Liver (tissue), 3 donors: ENCODE measurements around the gene HP.

ENCODE experiments used
- FOXA1 ChIP-seq: IDR thresholded peaks from 2 replicates; pipeline ENCODE4 v1.6.1; 2016; ENCODE audit warnings: antibody characterized with exemption
- HNF4A ChIP-seq, 2 donors: conservative IDR thresholded peaks; 2 replicates each; pipeline ENCODE4 v1.6.1; 2016; ENCODE audit warnings: antibody characterized with exemption in 2 of 2, mild to moderate bottlenecking in 2 of 2
- JUND ChIP-seq, 2 donors: IDR thresholded peaks; 2 replicates each; pipeline ENCODE4 v1.6.1; 2016; ENCODE audit warnings: antibody characterized with exemption in 2 of 2
- NR2F2 ChIP-seq: IDR thresholded peaks from 2 replicates; pipeline ENCODE4 v1.6.1; 2016; ENCODE audit warnings: antibody characterized with exemption
- SP1 ChIP-seq: IDR thresholded peaks from 2 replicates; pipeline ENCODE4 v1.6.1; 2018; ENCODE audit warnings: antibody characterized with exemption, mild to moderate bottlenecking
- TAF1 ChIP-seq: conservative IDR thresholded peaks from 2 replicates; pipeline ENCODE4 v1.6.1; 2016; ENCODE audit warnings: antibody characterized with exemption, mild to moderate bottlenecking
- YY1 ChIP-seq: IDR thresholded peaks from 2 replicates; pipeline ENCODE4 v1.6.1; 2016; ENCODE audit warnings: antibody characterized with exemption, mild to moderate bottlenecking
- TF ChIP-seq, protein P1 (sequence below): fragments of 150-350 bp; IDR thresholded peaks from 2 replicates; pipeline ENCODE4 v1.5.1; 2017; ENCODE audit warnings: improper control_type of control experiment, low read depth, low read length; ENCODE audit not compliant: missing input control
- TF ChIP-seq, protein P2 (sequence below): IDR thresholded peaks from 2 replicates; pipeline ENCODE4 v1.6.1; 2016; ENCODE audit warnings: antibody characterized with exemption
- TF ChIP-seq, protein P3 (sequence below): IDR thresholded peaks from 2 replicates; pipeline ENCODE4 v1.6.1; 2016; ENCODE audit warnings: antibody characterized with exemption, mild to moderate bottlenecking
- TF ChIP-seq, protein P4 (sequence below): IDR thresholded peaks from 2 replicates; pipeline ENCODE4 v1.6.1; 2016; ENCODE audit warnings: antibody characterized with exemption
- donor health status: healthy.
- donor health status: healthy.

DNA sequence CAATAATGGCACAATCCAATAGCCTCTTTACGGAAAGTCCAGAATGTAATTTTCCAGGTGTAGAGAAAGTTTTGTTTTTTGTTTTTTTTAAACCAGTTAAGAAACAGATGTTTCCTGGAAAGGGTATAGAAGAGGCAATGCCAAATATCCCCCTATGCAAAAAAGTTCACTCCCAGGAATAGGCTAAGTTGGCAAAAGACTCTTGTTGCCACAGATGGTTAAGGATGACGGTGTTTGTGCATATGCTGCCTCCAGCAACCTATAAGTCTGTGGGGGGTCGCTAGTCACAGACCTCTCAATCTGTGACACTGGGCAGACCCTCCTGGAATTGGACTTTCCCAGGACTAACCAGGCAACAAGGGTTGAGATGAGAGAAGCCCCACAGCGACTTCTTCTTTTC, 20.9 kb upstream of the HP start:
- TF ChIP-seq, protein P1, sequence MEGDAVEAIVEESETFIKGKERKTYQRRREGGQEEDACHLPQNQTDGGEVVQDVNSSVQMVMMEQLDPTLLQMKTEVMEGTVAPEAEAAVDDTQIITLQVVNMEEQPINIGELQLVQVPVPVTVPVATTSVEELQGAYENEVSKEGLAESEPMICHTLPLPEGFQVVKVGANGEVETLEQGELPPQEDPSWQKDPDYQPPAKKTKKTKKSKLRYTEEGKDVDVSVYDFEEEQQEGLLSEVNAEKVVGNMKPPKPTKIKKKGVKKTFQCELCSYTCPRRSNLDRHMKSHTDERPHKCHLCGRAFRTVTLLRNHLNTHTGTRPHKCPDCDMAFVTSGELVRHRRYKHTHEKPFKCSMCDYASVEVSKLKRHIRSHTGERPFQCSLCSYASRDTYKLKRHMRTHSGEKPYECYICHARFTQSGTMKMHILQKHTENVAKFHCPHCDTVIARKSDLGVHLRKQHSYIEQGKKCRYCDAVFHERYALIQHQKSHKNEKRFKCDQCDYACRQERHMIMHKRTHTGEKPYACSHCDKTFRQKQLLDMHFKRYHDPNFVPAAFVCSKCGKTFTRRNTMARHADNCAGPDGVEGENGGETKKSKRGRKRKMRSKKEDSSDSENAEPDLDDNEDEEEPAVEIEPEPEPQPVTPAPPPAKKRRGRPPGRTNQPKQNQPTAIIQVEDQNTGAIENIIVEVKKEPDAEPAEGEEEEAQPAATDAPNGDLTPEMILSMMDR: no peak
- TF ChIP-seq HNF4A (conservative IDR thresholded peaks at IDR 0.05): no peak
- no peak for TF ChIP-seq YY1
- TF ChIP-seq, protein P2, sequence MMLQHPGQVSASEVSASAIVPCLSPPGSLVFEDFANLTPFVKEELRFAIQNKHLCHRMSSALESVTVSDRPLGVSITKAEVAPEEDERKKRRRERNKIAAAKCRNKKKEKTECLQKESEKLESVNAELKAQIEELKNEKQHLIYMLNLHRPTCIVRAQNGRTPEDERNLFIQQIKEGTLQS: no peak
- no peak for TF ChIP-seq TAF1
- no peak for TF ChIP-seq NR2F2
- TF ChIP-seq FOXA1: no peak
- TF ChIP-seq, protein P3, sequence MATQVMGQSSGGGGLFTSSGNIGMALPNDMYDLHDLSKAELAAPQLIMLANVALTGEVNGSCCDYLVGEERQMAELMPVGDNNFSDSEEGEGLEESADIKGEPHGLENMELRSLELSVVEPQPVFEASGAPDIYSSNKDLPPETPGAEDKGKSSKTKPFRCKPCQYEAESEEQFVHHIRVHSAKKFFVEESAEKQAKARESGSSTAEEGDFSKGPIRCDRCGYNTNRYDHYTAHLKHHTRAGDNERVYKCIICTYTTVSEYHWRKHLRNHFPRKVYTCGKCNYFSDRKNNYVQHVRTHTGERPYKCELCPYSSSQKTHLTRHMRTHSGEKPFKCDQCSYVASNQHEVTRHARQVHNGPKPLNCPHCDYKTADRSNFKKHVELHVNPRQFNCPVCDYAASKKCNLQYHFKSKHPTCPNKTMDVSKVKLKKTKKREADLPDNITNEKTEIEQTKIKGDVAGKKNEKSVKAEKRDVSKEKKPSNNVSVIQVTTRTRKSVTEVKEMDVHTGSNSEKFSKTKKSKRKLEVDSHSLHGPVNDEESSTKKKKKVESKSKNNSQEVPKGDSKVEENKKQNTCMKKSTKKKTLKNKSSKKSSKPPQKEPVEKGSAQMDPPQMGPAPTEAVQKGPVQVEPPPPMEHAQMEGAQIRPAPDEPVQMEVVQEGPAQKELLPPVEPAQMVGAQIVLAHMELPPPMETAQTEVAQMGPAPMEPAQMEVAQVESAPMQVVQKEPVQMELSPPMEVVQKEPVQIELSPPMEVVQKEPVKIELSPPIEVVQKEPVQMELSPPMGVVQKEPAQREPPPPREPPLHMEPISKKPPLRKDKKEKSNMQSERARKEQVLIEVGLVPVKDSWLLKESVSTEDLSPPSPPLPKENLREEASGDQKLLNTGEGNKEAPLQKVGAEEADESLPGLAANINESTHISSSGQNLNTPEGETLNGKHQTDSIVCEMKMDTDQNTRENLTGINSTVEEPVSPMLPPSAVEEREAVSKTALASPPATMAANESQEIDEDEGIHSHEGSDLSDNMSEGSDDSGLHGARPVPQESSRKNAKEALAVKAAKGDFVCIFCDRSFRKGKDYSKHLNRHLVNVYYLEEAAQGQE: no peak
- no peak for TF ChIP-seq JUND (IDR thresholded peaks at IDR 0.05)
- TF ChIP-seq, protein P4, sequence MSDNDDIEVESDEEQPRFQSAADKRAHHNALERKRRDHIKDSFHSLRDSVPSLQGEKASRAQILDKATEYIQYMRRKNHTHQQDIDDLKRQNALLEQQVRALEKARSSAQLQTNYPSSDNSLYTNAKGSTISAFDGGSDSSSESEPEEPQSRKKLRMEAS: no peak
- TF ChIP-seq SP1: no peak
